ENCODE measurements around the gene FARS2.

GRCh38 chr6:5681480-5681879, 420.2 kb downstream of the FARS2 start:
- TF ChIP-seq TCF7 (CRISPR knock-in tag; IDR thresholded peaks at IDR 0.05; ENCODE audit: low read depth), result no peak
- no peak for TF ChIP-seq NFYB (CRISPR knock-in tag; conservative IDR thresholded peaks at IDR 0.05; ENCODE audit: low read depth)
- no peak for TF ChIP-seq CTCF (IDR thresholded peaks at IDR 0.05)
- TF ChIP-seq ATF2 (CRISPR knock-in tag; IDR thresholded peaks at IDR 0.05; ENCODE audit: borderline replicate concordance, low read depth), result no peak
- no peak for TF ChIP-seq ZMAT4 (CRISPR knock-in tag; IDR thresholded peaks at IDR 0.05)
- TF ChIP-seq ERG (CRISPR knock-in tag; IDR thresholded peaks at IDR 0.05), result no peak
- no peak for TF ChIP-seq RORB (CRISPR knock-in tag; IDR thresholded peaks at IDR 0.05)
- TF ChIP-seq IRF2 (CRISPR knock-in tag; IDR thresholded peaks at IDR 0.05; ENCODE audit: borderline replicate concordance, low read depth), result no peak
- no peak for TF ChIP-seq GRHL2 (CRISPR knock-in tag; IDR thresholded peaks at IDR 0.05; ENCODE audit: insufficient replicate concordance, severe bottlenecking)
- TF ChIP-seq RELA (CRISPR knock-in tag; IDR thresholded peaks at IDR 0.05; ENCODE audit: borderline replicate concordance), result no peak

Data from WTC11 (cell line).